Adrenal gland (tissue), 5 donors: ENCODE data around the gene RGS7.

Source experiments
- CTCF ChIP-seq, 6 experiments: fragments of 450-650 bp in 4 of 6; fragments of 200-600 bp in 2 of 6; sonication (generic) in 1 of 6; IDR thresholded peaks; 1 replicate in 5 of 6; 2 replicates in 1 of 6; pipeline versions ENCODE4 v1.5.1 to v1.8.0; 2016 to 2021; ENCODE audit warnings: antibody characterized with exemption in 6 of 6, mild to moderate bottlenecking in 2 of 6, moderate library complexity in 1 of 6
- POLR2A ChIP-seq, 2 donors: fragments of 450-650 bp; IDR thresholded peaks; one replicate each; pipeline ENCODE4 v1.6.1; 2017; ENCODE audit warnings: antibody characterized with exemption in 2 of 2, mild to moderate bottlenecking in 2 of 2, moderate library complexity in 1 of 2
- donor health status: DM: no; HTN: no; CAD: no.

- no peak for TF ChIP-seq CTCF (IDR thresholded peaks at IDR 0.05)
- no peak for TF ChIP-seq POLR2A (IDR thresholded peaks at IDR 0.05)
Observed at GRCh38 chr1:240743705-240744104, 613.3 kb downstream of the RGS7 start.
